Gastrocnemius medialis (tissue), 4 donors: ENCODE measurements around the gene SNCAIP.

Experiments
- CTCF ChIP-seq, 5 experiments: fragments of 450-650 bp in 3 of 5; fragments of 200-600 bp in 2 of 5; sonication (generic) in 2 of 5; IDR thresholded peaks in 4 of 5; conservative IDR thresholded peaks in 1 of 5; 1 replicate in 4 of 5; 2 replicates in 1 of 5; pipeline ENCODE4 v1.5.1; 2016 to 2019; ENCODE audit warnings: antibody characterized with exemption in 5 of 5, mild to moderate bottlenecking in 3 of 5, moderate library complexity in 3 of 5
- POLR2A ChIP-seq, 2 donors: fragments of 450-650 bp; IDR thresholded peaks; one replicate each; pipeline ENCODE4 v1.6.1; 2017; ENCODE audit warnings: antibody characterized with exemption in 2 of 2, mild to moderate bottlenecking in 2 of 2, moderate library complexity in 2 of 2

- TF ChIP-seq POLR2A (IDR thresholded peaks at IDR 0.05) (no peak), CTCF (IDR thresholded peaks at IDR 0.05 in 4 of 5, conservative IDR thresholded peaks at IDR 0.05 in 1 of 5) (no peak)
Measured at GRCh38 chr5:122358372-122358979, 46.4 kb downstream of the SNCAIP start.
